ENCODE results near the gene RNF225. TPM values are rescaled to one million over a fixed set of nuclear protein-coding genes. Genes with fewer than 3 reads are reported as not detected.

RNF225 gene
- total RNA-seq, 1 donor from 2014 or later: 0.79 TPM

GRCh38 chr19:58350871-58351557, 44.4 kb upstream of the RNF225 start:
- FAIRE-seq (no peak), DNase-seq (ENCODE audit: low read depth) (no peak)
- Histone ChIP-seq H3K36me3 (ENCODE audit: control insufficient read depth, insufficient read depth, low read length) (no peaks in the 10 kb centered on the region), H3K4me3 (ENCODE audit: low read depth, low read length) (no peak overlapping the region), H3K27me3 (ENCODE audit: control insufficient read depth, insufficient read depth, low read length) (peaks cover 8% of the 10 kb centered on the region)
- TF ChIP-seq, protein P1, sequence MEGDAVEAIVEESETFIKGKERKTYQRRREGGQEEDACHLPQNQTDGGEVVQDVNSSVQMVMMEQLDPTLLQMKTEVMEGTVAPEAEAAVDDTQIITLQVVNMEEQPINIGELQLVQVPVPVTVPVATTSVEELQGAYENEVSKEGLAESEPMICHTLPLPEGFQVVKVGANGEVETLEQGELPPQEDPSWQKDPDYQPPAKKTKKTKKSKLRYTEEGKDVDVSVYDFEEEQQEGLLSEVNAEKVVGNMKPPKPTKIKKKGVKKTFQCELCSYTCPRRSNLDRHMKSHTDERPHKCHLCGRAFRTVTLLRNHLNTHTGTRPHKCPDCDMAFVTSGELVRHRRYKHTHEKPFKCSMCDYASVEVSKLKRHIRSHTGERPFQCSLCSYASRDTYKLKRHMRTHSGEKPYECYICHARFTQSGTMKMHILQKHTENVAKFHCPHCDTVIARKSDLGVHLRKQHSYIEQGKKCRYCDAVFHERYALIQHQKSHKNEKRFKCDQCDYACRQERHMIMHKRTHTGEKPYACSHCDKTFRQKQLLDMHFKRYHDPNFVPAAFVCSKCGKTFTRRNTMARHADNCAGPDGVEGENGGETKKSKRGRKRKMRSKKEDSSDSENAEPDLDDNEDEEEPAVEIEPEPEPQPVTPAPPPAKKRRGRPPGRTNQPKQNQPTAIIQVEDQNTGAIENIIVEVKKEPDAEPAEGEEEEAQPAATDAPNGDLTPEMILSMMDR (IDR thresholded peaks at IDR 0.05; ENCODE audit: insufficient read depth, low read length, severe bottlenecking): no peak

DNA sequence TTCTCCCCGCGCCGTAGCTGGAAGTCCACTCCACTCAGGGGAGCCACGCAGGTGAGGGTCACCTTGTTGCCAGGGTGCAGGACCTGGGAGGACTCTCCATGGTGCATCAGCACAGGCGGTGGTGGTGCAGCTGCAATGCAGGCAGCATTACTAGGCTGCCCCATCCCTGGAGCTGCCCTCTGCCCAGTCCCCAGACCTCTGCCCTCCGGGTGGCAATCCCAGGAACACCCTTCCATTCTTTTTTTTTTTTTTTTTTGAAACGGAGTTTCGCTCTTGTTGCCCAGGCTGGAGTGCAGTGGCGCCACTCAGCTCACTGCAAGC, 43.9 kb upstream of the RNF225 start:
- no peak overlapping the region for H3K4me3 ChIP-seq (ENCODE audit: low read depth, low read length)
- TF ChIP-seq, protein P1 (IDR thresholded peaks at IDR 0.05; ENCODE audit: insufficient read depth, low read length, severe bottlenecking): no peak
- no peak for FAIRE-seq
- DNase-seq (ENCODE audit: low read depth): no peak
- H3K36me3 ChIP-seq (ENCODE audit: control insufficient read depth, insufficient read depth, low read length): no peaks in the 10 kb centered on the region
- H3K27me3 ChIP-seq (ENCODE audit: control insufficient read depth, insufficient read depth, low read length): peaks cover 10% of the 10 kb centered on the region

GRCh38 chr19:58351990-58352755, 43.3 kb upstream of the RNF225 start:
- TF ChIP-seq, protein P1 (IDR thresholded peaks at IDR 0.05; ENCODE audit: insufficient read depth, low read length, severe bottlenecking): no peak

GRCh38 chr19:58352760-58353671, 42.4 kb upstream of the RNF225 start, which contains the start of gene A1BG:
Gene A1BG (minus strand): TSS chr19:58353492. CDS start chr19:58353437, 55 bp downstream.
- TF ChIP-seq, protein P1 (IDR thresholded peaks at IDR 0.05; ENCODE audit: insufficient read depth, low read length, severe bottlenecking): no peak
- Histone ChIP-seq H3K36me3 (ENCODE audit: control insufficient read depth, insufficient read depth, low read length) (no peaks in the 10 kb centered on the region), H3K4me3 (ENCODE audit: low read depth, low read length) (no peak within 1 kb of the TSS), H3K27me3 (ENCODE audit: control insufficient read depth, insufficient read depth, low read length) (peaks cover 7% of the 10 kb centered on the region)
- DNase-seq (ENCODE audit: low read depth) (no peak), FAIRE-seq (no peak)

More at GRCh38 chr19:58351990-58352755, 43.3 kb upstream of the RNF225 start:
- Histone ChIP-seq H3K36me3 (ENCODE audit: control insufficient read depth, insufficient read depth, low read length) (no peaks in the 10 kb centered on the region), H3K27me3 (ENCODE audit: control insufficient read depth, insufficient read depth, low read length) (peaks cover 9% of the 10 kb centered on the region), H3K4me3 (ENCODE audit: low read depth, low read length) (no peak overlapping the region)
- FAIRE-seq: no peak
- no peak for DNase-seq (ENCODE audit: low read depth)

DNA sequence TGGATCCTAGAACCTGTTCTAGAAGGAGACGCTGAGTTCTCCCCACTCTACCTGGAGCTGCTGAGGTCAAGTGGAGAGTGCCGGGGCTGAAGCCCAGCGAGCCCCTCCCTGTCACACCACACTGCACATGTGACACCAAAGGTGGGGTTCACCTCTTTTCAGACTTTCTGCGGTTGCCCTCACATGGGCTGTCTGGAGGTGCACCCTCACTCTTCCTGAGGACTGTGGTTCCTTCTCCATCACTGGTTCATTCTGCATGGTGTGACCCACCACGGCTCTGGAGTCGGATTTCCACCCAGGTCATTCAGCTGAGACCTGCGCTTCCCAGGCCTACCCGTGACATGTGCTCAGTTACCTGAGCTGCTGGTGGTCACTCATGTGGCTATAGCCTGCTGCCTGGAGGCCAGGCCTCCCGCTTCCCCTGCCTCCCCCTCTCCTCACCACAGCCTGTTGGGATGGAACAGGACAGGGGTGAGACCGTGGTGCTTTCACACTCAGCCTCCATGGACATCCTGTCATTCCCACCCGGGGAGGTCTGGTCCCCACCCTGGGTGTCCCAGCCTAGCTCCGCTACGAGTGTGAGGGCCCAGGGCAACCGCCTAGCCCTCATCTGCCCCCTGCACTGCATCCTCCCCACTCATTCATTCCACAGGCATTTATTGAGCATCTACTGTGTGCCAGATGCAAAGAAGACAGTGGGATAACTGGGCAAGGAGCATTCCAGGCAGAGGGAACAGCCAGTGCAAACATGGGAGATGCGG, 41.6 kb upstream of the RNF225 start:
- DNase-seq (ENCODE audit: low read depth) (no peak), FAIRE-seq (peak; percentile 84)
- H3K36me3 ChIP-seq (ENCODE audit: control insufficient read depth, insufficient read depth, low read length): no peaks in the 10 kb centered on the region
- no peak overlapping the region for H3K4me3 ChIP-seq (ENCODE audit: low read depth, low read length)
- TF ChIP-seq, protein P1 (IDR thresholded peaks at IDR 0.05; ENCODE audit: insufficient read depth, low read length, severe bottlenecking): no peak
- H3K27me3 ChIP-seq (ENCODE audit: control insufficient read depth, insufficient read depth, low read length): peaks cover 7% of the 10 kb centered on the region
